HepG2 (cell line): ENCODE data around the gene IP6K1. TPM values are rescaled to one million over a fixed set of nuclear protein-coding genes. Genes with fewer than 3 reads are reported as not detected.

Source experiments
- ATAC-seq: fragments of 200-7000 bp; cut with Tn5 transposase; 3 replicates; pipeline ENCODE4 v1.9.1; 2020; ENCODE audit warnings: mild to moderate bottlenecking, moderate library complexity
- BruUV-seq: library from RNA; stranded (reverse); fragments of 400-500 nt; replicated peaks from 2 replicates; lab custom pipeline; 2021; lab: Mats Ljungman, UMichigan
- CTCF ChIA-PET: fragments of 300-600 bp; formaldehyde crosslinking; extraction: SDS; loops from one replicate; lab custom pipeline; 2021; ENCODE audit warnings: low total read pairs, inconsistent platforms, low intra/inter-chr PET ratio; lab: Yijun Ruan, JAX
- POLR2A ChIA-PET: fragments of 350-600 bp; sonication (Branson Sonifier 250); formaldehyde crosslinking; loops from one replicate; lab custom pipeline; 2020; ENCODE audit warnings: antibody characterized with exemption, inconsistent platforms; lab: Yijun Ruan, JAX
- DNase-seq: peaks from one replicate; pipeline ENCODE4 v3.0.0-alpha.2; 2015; ENCODE audit warnings: low spot score
- FAIRE-seq: peaks from 3 replicates; lab custom pipeline; 2011; peaks lifted over from hg19 to GRCh38; lab: Jason Lieb, UNC
- H2AFZ ChIP-seq: one replicate; pipeline ENCODE4 v1.6.1; 2011; ENCODE audit warnings: low read length, inconsistent platforms
- H3K27ac ChIP-seq: fragments of 300-600 bp; 3 replicates; pipeline ENCODE4 v1.8.0; 2011; ENCODE audit warnings: mixed run types, mild to moderate bottlenecking, mixed read lengths, low read length, inconsistent platforms; ENCODE audit not compliant: insufficient read depth; ENCODE audit errors: extremely low read length
- H3K27me3 ChIP-seq, 2 experiments: fragments of 200-600 bp in 1 of 2; 2 replicates in 1 of 2; 3 replicates in 1 of 2; pipeline versions ENCODE4 v1.6.0 to v1.8.0; 2011; ENCODE audit warnings: low read length in 2 of 2, mild to moderate bottlenecking in 2 of 2, moderate library complexity in 2 of 2, inconsistent platforms in 1 of 2; ENCODE audit not compliant: insufficient read depth in 2 of 2, control insufficient read depth in 1 of 2
- H3K36me3 ChIP-seq, 2 experiments: fragments of 200-600 bp in 1 of 2; replicated peaks in 1 of 2; 2 replicates in 1 of 2; 3 replicates in 1 of 2; pipeline versions ENCODE4 v1.5.1 to v1.8.0; 2011; ENCODE audit warnings: low read length in 2 of 2, inconsistent platforms in 1 of 2; ENCODE audit not compliant: insufficient read depth in 2 of 2, control insufficient read depth in 1 of 2
- H3K4me1 ChIP-seq: 2 replicates; pipeline ENCODE4 v1.5.1; 2012; ENCODE audit warnings: low read length, inconsistent platforms; ENCODE audit not compliant: insufficient read depth
- H3K4me2 ChIP-seq: 2 replicates; pipeline ENCODE4 v1.6.0; 2011; ENCODE audit warnings: low read depth, low read length, inconsistent platforms
- H3K4me3 ChIP-seq, 3 experiments: fragments of 200-600 bp in 1 of 3; sonication (generic), shearing (Covaris generic) in 1 of 3; replicated peaks in 1 of 3; 2 replicates each; pipeline ENCODE4 v1.5.1; 2011 to 2016; ENCODE audit warnings: low read length in 3 of 3, inconsistent platforms in 2 of 3, low read depth in 2 of 3, mild to moderate bottlenecking in 2 of 3, control low read depth in 1 of 3, mixed read lengths in 1 of 3; ENCODE audit not compliant: insufficient read depth in 1 of 3
- H3K79me2 ChIP-seq: one replicate; pipeline ENCODE4 v1.6.1; 2011; ENCODE audit warnings: low read length, inconsistent platforms; ENCODE audit not compliant: insufficient read depth
- H3K9ac ChIP-seq: 2 replicates; pipeline ENCODE4 v1.6.0; 2011; ENCODE audit warnings: mild to moderate bottlenecking, low read depth, low read length, inconsistent platforms; ENCODE audit not compliant: insufficient read depth
- H3K9me3 ChIP-seq: 2 replicates; pipeline ENCODE4 v1.5.1; 2012; ENCODE audit warnings: mild to moderate bottlenecking, low read length
- H4K20me1 ChIP-seq: 2 replicates; pipeline ENCODE4 v1.6.0; 2011; ENCODE audit warnings: inconsistent platforms, mild to moderate bottlenecking, low read length, moderate library complexity; ENCODE audit not compliant: insufficient read depth
- ARNT2 ChIP-seq: sonication (generic); formaldehyde crosslinking; IDR thresholded peaks from 2 replicates; pipeline ENCODE4 v1.8.0; 2022; ENCODE audit warnings: mild to moderate bottlenecking, low read depth, missing genetic modification reagents, moderate library complexity
- ATF1 ChIP-seq: IDR thresholded peaks from 2 replicates; pipeline ENCODE4 v1.6.1; 2016; ENCODE audit warnings: mild to moderate bottlenecking, control low read depth
- DR1 ChIP-seq: sonication (generic); formaldehyde crosslinking; IDR thresholded peaks from 2 replicates; pipeline ENCODE4 v1.8.0; 2021; ENCODE audit warnings: mild to moderate bottlenecking, missing genetic modification reagents, inconsistent platforms
- MIER3 ChIP-seq: IDR thresholded peaks from 2 replicates; pipeline ENCODE4 v1.6.1; 2016; ENCODE audit warnings: missing compliant biosample characterization, borderline replicate concordance
- POLR2A ChIP-seq, 2 experiments: IDR thresholded peaks; 2 replicates each; pipeline ENCODE4 v1.6.1; 2011; ENCODE audit warnings: low read depth in 2 of 2, low read length in 2 of 2, mild to moderate bottlenecking in 1 of 2, moderate library complexity in 1 of 2; ENCODE audit not compliant: insufficient read depth in 1 of 2
- REL ChIP-seq: sonication (generic); formaldehyde crosslinking; conservative IDR thresholded peaks from 2 replicates; pipeline ENCODE4 v1.8.0; 2022; ENCODE audit warnings: mild to moderate bottlenecking, missing genetic modification reagents, moderate library complexity
- SSRP1 ChIP-seq: IDR thresholded peaks from 2 replicates; pipeline ENCODE4 v1.6.1; 2016; ENCODE audit warnings: control low read depth
- ZNF24 ChIP-seq: fragments of 450-650 bp; IDR thresholded peaks from 2 replicates; pipeline ENCODE4 v1.6.1; 2017; ENCODE audit warnings: antibody characterized with exemption, mild to moderate bottlenecking
- ZNF543 ChIP-seq: sonication (generic); formaldehyde crosslinking; IDR thresholded peaks from 2 replicates; pipeline ENCODE4 v1.4.0; 2020; ENCODE audit warnings: mild to moderate bottlenecking, missing genetic modification reagents
- ZNF570 ChIP-seq: sonication (generic); formaldehyde crosslinking; IDR thresholded peaks from 2 replicates; pipeline ENCODE4 v1.4.0; 2020; ENCODE audit warnings: mild to moderate bottlenecking, missing genetic modification reagents, borderline replicate concordance
- ZNF766 ChIP-seq: sonication (generic); formaldehyde crosslinking; IDR thresholded peaks from 2 replicates; pipeline ENCODE4 v1.5.0; 2020; ENCODE audit warnings: missing genetic modification reagents, borderline replicate concordance
- ZNF788 ChIP-seq: sonication (generic); formaldehyde crosslinking; IDR thresholded peaks from 2 replicates; pipeline ENCODE4 v1.5.0; 2020; ENCODE audit warnings: mild to moderate bottlenecking, missing genetic modification reagents, borderline replicate concordance
- ZNF878 ChIP-seq: sonication (generic); formaldehyde crosslinking; IDR thresholded peaks from 2 replicates; pipeline ENCODE4 v1.8.1; 2023; ENCODE audit warnings: mild to moderate bottlenecking, missing genetic modification reagents, moderate library complexity
- WGBS: methylation state at CpG from one replicate; pipeline ENCODE4 v1.1.6; 2017; ENCODE audit warnings: low lambda C conversion rate; 5-methylcytosine and 5-hydroxymethylcytosine counted together
- in situ Hi-C: cut with HindIII; loops from 2 replicates; pipeline ENCODE4 v1.10.0; 2017; ENCODE audit warnings: low pct_unique_long_range_greater_than_20kb; ENCODE audit not compliant: extremely low pct_ligation_motif_present
- intact Hi-C: fragments of 100-400 bp; cut with micrococcal nuclease; formaldehyde crosslinking; loops from one replicate; pipeline ENCODE4 v1.10.0; 2022; ENCODE audit not compliant: unreplicated experiment
- polyA plus RNA-seq, 8 experiments: library from polyadenylated mRNA; depleted of rRNA in 3 of 8; stranded (reverse) in 7 of 8; unstranded in 1 of 8; fragments of >200 nt; fragmentation: Illumina TruSeq in 4 of 8; extraction: Trizol in 4 of 8; gene quantifications; 2 replicates each; pipeline versions ENCODE4 v1.2.1 to v1.2.3, GENCODE V29; 2011 to 2016; ENCODE audit warnings: low read depth in 4 of 8, missing spikeins in 1 of 8, mixed read lengths in 1 of 8; ENCODE audit not compliant: insufficient read depth in 1 of 8
- total RNA-seq, 5 experiments: library from RNA; depleted of rRNA; stranded (reverse); fragments of >200 nt; fragmentation: Illumina TruSeq; extraction: Trizol; gene quantifications; 2 replicates each; pipeline ENCODE4 v1.2.3, GENCODE V29; 2016; ENCODE audit warnings: low read depth in 1 of 5
- TF ChIP-seq, protein P1 (sequence below): sonication (generic); formaldehyde crosslinking; IDR thresholded peaks from 2 replicates; pipeline ENCODE4 v1.4.0; 2020; ENCODE audit warnings: missing genetic modification reagents, borderline replicate concordance
- TF ChIP-seq, protein P2 (sequence below): sonication (generic); formaldehyde crosslinking; IDR thresholded peaks from 2 replicates; pipeline ENCODE4 v1.4.0; 2020; ENCODE audit warnings: missing genetic modification reagents

IP6K1 gene
- total and polyA plus RNA-seq, 2 of the 13 experiments (the other 11 are each of a cell fraction or from before 2014, with no cell fraction given) = 17.7 to 29.7 TPM

DNA sequence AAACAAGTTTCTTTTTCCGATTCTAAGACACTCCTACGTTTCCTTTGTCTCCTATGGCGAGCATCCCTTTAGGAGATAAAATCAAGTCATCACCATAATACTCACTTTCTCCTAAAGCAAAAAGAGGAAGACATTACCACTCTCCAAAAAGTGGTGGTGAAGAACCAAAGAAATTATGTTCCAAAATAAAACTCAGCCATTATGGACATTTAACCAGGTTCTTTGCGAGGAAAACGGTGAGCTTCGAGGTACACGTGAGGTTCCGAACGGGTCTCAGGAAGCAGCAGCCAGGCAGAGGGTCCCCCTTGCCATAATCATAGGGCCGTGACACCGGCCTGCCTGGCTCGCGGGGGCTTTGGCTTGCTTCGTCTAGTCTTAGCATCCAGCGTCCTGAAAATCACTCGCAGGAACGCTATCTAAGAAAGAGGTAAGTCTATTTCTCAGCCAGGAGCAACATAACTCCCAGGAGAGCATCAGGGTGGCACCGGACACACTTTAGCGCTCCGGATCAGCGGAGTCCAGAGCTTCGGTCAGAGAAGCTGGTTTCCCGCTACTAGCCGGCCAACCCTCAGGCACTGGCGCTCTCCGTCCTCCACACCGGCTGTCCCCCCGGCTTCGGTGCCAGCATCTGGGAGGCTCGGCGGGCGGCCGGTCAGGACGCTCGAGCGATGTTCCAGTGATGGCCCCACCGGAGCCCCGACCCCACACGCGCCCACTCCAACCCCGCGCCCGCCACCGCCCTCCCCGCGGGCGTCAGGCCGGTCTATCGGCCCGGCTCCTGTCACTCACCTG, 581 bp downstream of the IP6K1 start:
- Histone ChIP-seq H2AFZ (no peak overlapping the region), H3K27ac (peak overlapping the region; percentile 65), H3K79me2 (peaks cover 41% of the 10 kb centered on the region), H3K27me3 (no peaks in the 10 kb centered on the region; a peak in 1 of 5 replicates), H4K20me1 (0 out of 2 replicates have a peak, but pooled peaks cover 3% of the 10 kb centered on the region), H3K36me3 (peaks cover 0 to 3% of the 10 kb centered on the region in 2 experiments; a peak in 2 of 5 replicates), H3K4me3 (peak overlapping the region; percentile 81 to 93 (median 84)), H3K4me1 (peaks cover 58% of the 10 kb centered on the region), H3K9me3 (no peaks in the 10 kb centered on the region), H3K9ac (peak overlapping the region; percentile 96), H3K4me2 (peak overlapping the region; percentile 88)
- no peak for DNase-seq
- in situ Hi-C loops (no loop called here), intact Hi-C loops (loop anchor here (5.0 kb wide), 1 partner anchor 53 kb away; no protein-coding TSS in a partner anchor)
- BruUV-seq = no TSS peak
- POLR2A ChIA-PET = interaction anchor here (0.6 to 1.8 kb wide), 18 partner anchors 9 to 447 kb away, joined by 3 to 22 read pairs (median 3); partner anchors contain the start of genes CDHR4, INKA1, MON1A and UBA7
- no peak for FAIRE-seq
- CTCF ChIA-PET = no interaction called here
- WGBS = 9% methylated on average over 13 of the region's 50 CpGs
- peak; percentile 62 for ATAC-seq
- TF ChIP-seq ZNF24 (no peak), MIER3 (CRISPR knock-in tag) (no peak), POLR2A (IDR thresholded peaks at IDR 0.05; ENCODE audit: insufficient read depth in 1 of 2, low read depth in 2 of 2, low read length in 2 of 2) (peak in 1 of 2 experiments; percentile 7; a peak in 1 of 4 replicates), ZNF788 (peak; percentile 24; the same call in 1 of the 2 replicates), ZNF878 (CRISPR knock-in tag) (0 out of 2 replicates have a peak, but pooled peaks have one; percentile 21), ZNF766 (CRISPR knock-in tag) (no peak), ZNF570 (CRISPR knock-in tag) (no peak), ATF1 (CRISPR knock-in tag) (no peak), ARNT2 (CRISPR knock-in tag) (no peak), ZNF543 (CRISPR knock-in tag) (peak; percentile 62; the same call in 1 of the 2 replicates), REL (CRISPR knock-in tag) (no peak), DR1 (no peak), SSRP1 (CRISPR knock-in tag) (no peak)
- TF ChIP-seq, protein P1, sequence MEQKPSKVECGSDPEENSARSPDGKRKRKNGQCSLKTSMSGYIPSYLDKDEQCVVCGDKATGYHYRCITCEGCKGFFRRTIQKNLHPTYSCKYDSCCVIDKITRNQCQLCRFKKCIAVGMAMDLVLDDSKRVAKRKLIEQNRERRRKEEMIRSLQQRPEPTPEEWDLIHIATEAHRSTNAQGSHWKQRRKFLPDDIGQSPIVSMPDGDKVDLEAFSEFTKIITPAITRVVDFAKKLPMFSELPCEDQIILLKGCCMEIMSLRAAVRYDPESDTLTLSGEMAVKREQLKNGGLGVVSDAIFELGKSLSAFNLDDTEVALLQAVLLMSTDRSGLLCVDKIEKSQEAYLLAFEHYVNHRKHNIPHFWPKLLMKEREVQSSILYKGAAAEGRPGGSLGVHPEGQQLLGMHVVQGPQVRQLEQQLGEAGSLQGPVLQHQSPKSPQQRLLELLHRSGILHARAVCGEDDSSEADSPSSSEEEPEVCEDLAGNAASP = no peak
- TF ChIP-seq, protein P2, sequence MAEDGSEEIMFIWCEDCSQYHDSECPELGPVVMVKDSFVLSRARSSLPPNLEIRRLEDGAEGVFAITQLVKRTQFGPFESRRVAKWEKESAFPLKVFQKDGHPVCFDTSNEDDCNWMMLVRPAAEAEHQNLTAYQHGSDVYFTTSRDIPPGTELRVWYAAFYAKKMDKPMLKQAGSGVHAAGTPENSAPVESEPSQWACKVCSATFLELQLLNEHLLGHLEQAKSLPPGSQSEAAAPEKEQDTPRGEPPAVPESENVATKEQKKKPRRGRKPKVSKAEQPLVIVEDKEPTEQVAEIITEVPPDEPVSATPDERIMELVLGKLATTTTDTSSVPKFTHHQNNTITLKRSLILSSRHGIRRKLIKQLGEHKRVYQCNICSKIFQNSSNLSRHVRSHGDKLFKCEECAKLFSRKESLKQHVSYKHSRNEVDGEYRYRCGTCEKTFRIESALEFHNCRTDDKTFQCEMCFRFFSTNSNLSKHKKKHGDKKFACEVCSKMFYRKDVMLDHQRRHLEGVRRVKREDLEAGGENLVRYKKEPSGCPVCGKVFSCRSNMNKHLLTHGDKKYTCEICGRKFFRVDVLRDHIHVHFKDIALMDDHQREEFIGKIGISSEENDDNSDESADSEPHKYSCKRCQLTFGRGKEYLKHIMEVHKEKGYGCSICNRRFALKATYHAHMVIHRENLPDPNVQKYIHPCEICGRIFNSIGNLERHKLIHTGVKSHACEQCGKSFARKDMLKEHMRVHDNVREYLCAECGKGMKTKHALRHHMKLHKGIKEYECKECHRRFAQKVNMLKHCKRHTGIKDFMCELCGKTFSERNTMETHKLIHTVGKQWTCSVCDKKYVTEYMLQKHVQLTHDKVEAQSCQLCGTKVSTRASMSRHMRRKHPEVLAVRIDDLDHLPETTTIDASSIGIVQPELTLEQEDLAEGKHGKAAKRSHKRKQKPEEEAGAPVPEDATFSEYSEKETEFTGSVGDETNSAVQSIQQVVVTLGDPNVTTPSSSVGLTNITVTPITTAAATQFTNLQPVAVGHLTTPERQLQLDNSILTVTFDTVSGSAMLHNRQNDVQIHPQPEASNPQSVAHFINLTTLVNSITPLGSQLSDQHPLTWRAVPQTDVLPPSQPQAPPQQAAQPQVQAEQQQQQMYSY (CRISPR knock-in tag) = no peak
